Activated CD8-positive, alpha-beta memory T cell treated with anti-CD3 and anti-CD28 coated beads for 4 hours (primary cell): Measurements from ENCODE around the gene SBF2.
"Not testable (repeated sequence)": the region's sequence is repeated elsewhere in the genome, so short reads cannot be mapped to it uniquely, and the experiment has no call there.

ENCODE experiments used
- DNase-seq, 2 donors: peaks; one replicate each; pipeline ENCODE4 v3.0.0-alpha.2; 2020; ENCODE audit warnings: low read depth in 2 of 2

Gene SBF2

DNA sequence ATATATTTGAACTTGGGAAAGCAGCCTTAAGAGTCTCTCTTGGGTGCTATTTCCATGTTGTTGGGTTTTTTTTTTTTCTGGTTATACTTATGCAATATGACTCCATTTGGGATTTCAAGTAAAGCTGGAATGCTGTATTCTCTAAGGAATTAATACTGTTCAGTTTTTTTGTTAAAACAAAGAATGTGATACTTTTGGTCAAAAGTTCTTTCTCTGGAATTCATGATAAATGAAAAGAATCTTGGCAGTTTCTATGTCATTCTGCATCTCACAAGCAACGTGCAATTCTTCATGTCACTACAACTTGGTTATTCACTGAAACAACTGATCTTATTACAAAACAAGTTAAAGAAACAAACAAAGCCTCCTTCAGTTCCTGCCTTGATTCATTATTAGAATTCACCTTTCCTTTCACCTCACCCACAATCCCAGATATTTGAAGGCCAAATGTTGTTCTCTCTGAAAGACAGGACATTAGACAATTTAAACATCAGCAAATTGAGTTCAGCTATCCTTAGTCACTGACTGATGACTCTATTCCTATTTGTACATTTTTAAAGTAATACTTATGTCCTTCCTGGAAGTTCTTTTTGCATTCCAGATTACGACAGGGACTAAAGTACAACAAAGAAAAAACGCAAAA lies 176.2 kb downstream of the SBF2 start:
- DNase-seq: no peak

DNA sequence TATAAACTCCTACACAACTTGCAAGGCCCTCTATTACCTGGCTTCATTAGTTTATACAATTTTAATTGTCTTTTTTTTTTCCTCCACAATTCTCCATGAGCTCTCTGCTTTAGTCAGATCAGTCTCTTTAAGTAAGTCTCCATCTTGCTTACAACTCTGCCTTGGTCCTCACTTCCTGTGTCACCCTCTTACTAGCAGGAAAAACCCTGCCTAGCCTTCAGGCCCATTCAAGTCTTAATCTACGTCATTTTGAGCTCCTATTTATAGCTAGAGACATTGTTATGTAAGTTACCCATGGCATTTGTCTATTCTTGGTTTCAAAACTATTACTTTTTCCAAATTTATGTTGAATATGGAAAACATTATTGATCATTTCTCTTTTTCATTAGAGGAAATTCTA lies 177.4 kb downstream of the SBF2 start:
- DNase-seq: no peak

DNA sequence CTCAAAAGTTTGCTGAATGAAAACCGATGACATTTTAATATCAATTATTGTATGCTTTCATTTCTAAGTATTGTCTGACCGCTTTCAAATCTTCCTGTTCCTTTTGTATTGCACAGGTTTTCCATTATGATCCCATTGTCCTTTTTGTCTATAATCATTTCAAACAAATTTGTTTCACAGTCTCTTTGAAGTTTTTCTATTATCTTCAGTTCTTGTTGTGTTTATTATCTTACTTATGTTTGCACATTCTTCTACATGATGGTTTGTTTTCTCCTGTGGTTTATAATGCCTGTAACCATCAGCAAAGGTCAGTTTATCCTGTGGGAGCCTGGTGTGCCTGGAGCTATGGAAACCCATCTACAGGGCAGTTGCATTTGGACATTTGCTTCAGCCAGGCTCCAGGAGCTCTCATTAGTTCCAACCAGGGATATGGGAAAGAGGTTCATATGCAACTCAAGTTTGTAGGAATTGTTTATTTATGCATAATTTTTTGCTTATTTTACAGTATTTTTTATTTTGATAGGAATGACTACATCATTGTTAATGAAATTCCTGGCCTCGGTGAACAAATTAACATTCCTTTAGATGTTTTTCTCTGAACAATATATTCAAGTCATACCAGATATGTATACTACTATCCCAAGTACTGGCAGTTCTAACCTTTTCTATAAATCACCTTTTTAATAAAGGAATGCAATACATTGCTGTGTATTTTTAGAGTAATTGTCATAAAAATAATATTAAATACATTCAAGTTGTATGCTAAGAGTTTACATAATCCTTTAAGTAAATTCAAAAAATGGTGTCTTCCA lies 179.2 kb downstream of the SBF2 start:
- no peak for DNase-seq

DNA sequence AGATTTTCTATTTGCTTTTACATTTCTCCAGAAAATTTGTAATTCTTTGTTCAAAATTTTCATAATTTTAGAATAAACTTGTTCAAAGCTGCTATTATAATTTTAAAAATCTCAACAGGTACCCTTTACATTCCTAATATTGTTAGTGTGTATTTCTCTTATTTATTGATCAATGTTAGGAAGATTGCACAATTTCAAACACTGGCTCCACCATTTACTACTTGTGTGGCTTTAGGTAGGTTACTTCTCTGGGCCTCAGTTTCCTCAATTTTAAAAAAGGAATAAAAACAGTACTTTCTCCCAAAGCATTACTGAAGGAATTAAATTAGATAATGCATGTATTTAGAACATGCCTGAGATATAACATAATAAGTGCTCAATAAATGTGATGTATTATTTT lies 180.2 kb downstream of the SBF2 start:
- DNase-seq: no peak

DNA sequence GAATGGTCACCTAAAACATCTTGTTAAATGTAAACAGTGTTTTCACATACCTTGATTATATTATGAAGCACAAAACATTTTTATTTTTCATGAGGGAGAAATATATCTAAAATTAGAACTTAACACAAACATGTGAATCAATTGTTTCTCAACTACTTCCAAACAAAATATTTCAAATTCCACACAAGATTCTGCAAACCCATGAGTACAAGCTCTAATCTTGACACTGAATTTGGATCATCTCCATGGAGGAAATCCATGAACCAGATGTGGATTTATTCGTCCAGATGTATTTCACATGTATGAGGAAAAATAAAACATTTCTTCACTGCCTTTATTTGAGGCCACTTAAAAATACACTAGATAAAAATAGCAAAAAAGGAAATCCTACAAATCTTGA lies 184.2 kb downstream of the SBF2 start:
- DNase-seq: no peak

DNA sequence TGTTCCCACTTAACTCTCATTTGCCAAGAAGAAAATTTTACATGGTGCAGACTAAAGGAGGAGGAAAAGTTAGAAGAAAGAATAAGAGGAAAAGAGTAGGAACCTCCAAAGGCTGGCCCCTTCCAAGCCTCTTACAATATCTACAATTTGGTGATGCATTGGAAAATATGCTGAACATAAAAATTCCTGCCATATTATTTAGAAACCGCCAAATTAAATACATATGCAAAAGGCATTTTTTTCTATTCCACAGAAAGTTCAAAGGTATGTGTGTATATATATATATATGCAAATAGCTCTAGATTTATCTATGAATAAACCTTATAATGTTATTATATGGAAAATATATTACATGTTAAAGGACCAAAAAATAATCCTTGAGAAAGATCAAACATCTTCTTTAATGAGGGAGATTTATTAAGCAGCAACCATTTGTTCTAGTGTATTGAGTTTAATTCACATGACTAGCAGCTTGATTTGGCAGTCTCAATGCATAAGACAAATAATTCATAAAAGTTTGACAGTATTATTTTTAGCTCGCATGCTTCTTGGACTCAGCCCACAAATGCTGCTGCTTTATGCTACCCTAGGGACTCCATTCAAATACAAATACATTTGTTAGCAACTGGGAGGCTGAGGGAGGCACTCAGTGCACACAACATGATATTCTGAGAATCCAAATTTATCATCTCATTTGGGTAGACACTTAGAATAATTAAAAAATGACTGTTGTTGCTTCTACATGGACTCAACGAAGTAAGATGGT lies 184.9 kb downstream of the SBF2 start:
- DNase-seq: no peak

DNA sequence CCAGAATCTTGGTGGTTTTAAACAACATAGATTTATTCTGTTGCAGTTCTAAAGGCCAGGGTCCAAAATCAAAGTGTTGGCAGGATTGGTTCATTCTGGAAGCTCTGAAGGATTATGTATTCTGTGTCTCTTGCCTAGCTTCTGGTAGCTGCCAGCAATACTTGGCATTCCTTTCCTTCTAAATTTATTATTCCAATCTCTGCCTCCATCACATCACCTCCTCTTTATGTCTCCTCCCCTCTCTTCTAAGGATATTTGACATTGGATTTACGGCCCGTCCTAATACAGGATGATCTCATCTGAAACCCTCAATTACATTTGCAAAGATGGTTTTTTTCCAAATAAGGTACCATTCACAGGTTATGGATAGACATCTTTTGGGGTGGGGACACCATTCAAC lies 186.5 kb downstream of the SBF2 start:
- no peak for DNase-seq

DNA sequence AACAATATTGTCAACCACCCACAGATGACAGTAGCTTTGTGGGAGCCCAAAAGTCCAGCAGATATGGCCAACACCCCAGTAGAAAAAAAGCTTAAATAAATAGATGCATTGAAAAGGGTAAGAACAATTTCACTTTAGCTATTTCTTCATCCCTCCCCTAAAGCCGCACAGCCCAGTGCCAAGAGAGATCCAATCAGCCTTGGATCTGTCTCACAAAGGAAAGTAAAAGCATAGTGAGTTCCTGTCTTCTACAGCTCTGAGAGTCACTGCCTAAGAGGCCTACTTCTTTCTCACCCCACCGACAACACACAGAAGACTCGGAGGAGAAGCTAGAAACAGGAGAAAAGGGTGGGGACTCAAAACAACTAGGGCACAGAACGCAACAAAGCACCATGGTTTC lies 196.4 kb downstream of the SBF2 start:
- DNase-seq: no peak

DNA sequence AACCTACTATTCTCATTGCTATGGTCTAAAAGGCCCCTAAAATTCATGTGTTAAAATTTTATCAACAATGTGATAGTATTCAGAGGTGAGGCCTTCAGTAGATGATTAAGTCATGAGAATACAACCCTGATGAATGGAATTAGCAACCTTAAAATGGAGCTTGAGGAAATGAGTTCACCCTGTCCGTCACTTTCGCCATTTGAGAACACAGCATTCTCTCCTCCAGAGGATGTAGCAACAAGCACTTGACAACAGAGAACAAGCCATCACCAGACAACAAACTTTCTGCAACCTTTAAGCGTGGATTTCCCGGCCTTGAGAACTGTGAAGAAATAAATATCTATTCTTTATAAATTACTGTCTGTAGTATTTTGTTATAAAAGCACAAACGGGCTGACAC lies 197.0 kb downstream of the SBF2 start:
- no peak for DNase-seq

DNA sequence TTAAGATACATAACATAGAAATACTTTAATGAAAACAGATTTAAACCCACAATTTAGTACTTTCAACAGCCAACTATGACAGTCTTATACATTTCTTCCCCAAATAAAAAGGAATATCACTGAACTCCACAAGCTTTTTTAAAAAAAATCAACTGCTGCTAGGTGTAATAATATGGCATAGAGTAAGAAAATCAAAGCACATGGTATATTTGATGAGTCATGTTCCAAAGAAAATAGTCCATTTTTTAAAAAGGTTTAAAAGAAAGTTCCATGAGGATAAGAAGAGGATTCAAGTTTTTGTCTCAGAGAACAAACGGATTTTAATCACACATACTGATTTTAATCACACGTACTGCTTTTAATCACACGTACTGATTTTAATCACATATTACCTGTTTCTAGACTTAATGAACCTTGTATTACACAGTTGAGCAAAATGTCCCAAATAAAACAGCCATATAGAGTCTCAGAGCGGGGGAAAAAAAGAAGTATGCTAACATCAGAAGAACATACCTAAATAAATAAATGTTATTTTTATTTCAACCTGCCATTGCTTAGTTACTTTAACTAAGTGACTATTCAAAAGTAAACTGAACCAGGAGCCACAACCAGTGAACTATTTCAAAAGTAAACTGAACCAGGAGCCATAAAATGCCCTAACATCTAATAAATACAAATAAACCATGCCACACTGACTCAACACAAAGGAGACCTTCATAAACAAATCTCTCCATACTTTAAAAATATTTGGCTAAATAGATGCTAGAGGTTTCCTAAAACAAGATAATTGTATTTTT lies 198.4 kb downstream of the SBF2 start:
- DNase-seq: no peak

DNA sequence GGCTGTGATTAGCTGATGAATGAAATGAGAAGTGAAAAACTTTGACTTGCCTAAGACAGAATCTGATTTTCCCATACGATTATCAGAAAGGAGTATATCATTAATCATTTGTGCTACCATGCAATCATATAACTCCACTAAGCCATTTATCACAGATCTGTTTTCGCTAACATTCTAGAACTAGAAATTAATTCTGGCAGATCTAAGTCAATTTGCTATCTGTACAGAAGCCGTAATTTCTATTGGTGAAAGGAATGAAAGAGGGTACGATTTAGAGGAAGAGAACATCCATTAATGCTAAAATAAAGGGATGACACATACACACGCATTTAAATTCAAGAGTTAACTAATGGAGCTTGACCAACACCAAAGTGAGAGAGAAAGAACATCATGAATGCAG lies 201.6 kb downstream of the SBF2 start:
- DNase-seq: no peak

DNA sequence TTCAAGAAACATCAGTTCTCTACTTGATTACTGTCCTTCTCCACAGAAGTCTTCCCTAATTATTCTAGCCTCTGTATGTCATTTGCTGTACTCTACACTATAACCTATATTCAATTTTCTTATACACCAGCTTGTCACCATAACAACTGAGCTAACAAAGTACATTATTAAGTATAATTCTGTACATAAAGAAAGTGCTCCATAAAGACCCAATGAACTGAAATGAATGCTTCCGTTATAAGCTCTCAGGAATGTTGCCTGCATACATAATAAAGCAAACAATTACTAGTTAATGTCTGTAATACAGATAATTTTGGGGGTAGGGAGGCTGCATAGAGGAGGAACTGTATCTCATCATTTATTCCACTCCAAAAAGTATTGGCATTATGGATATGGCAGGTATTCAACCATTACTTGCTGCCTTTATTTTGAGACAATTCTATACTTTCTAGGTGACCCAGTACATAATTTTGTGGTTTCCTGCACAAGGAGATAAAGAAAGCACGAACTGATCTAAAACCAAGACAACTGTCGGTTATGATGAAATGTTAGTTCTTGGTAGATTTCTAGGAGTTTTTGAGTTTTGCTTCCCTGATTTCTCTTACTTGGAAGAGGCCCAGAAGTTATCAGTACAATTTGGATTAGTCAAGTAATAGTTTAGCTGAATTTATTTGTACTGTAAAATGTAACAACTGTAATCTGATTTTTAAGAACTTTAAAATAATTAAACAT lies 202.5 kb downstream of the SBF2 start:
- no peak for DNase-seq

DNA sequence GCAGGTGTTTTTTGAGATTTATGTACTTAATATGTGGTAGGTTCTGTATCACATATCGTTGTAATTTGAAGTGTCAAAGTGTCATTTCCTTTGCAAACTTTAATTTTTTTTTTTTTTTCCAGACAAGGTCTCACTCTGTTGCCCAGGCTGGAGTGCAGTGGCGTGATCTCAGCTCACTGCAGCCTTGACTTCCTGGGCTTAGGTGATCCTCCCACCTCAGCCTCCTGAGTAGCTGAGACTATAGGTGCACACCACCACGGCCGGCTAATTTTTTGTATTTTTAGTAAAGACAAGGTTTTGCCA lies 206.1 kb downstream of the SBF2 start:
- not testable (repeated sequence) for DNase-seq

DNA sequence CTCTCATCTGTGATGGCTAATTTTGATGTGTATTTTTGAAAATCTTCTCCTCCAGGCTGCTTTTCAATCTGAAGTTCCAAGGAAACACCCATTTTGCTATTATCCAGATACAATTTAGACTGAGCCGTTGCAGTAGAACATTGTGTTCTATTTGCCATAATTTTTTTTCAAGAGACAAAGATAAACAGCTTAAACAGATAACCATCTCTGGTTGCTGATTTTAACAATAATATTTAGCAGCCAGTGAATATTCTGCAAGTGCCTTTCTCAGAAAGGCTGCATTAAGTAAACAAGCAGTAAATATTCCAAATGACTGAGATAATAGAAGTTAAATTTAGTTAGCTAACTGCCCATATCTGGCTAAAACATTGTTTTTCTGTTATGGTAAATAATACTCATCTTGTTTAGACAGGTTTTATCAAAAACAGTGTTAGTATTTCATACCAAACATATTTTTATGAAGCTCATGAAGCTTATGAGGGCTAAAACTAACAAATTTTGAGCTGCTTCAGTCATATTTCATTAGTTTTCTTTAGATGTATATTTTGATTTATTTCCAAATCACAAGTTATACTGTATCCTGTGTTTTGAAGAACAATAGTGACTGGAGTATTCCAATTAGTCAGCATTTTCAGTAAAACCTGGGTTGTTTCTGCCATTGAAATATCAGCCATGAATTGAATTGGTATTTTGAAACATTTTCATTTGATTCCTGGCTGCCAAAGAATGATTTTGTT lies 206.7 kb downstream of the SBF2 start:
- no peak for DNase-seq

DNA sequence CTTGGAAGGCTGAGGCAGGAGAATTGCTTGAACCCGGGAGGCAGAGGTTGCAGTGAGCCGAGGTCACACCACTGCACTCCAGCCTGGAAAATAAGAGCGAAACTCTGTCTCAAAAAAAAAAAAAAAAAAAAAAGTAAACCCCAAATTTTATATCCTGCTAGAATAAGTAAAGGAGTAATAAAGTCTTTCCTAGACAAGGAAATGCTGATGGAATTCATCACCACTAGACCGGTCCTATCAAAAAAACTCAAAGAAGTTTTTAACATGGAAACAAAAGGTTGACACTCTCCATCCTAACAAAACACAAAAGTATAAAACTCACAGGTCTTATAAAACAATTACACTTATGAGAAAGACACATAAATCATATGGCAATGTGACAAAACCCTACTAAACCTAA lies 213.9 kb downstream of the SBF2 start:
- DNase-seq: no peak

DNA sequence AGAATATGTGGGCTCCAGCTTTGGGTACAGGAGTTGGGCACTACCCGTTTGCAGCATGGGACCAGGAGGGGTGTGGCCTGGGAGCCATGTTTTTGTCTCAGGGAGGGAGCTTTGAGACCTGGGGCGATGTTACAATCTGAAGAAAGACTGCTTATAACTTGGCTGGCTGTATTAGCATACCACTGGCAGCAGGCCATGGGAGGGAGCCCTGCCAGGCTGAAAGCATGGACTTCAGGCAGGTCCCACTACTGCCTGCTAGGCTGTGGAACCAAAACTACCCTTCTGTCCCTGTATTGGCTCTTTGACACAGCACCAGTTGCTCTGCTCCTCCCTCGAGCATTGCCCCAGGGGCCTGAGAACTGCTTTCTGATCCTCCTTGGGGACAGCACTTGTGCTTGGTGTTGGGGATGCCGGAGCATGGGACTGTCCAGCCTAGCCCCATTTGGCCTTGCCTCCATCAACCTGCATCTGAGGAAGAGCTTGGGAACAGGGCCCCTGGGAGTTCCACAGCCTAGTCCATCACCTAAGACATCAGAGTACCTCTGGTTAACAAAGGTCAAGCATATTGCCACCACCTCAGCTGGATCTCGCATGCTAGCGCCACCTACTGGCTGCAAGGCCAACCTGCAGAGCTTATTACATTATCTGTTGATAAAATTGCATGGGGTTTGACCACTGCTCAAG lies 217.4 kb downstream of the SBF2 start:
- no peak for DNase-seq

DNA sequence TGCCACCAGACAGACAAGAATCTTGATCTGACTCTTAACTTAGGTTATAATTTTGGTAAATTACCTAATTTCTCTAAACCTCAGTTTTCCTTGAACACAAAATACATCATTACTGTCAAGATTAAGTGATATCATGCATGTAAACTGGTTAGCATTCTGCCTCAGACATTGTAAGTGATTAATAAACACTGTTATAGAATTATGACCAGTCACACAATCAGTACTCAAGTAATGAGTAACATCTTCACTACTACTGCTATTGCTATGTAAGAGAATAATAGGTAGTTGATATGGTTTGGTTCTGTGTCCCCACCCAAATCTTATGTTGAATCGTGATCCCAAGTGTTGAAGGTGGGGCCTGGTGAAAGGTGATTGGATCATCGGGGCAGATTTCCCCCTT lies 218.9 kb downstream of the SBF2 start:
- DNase-seq: no peak

DNA sequence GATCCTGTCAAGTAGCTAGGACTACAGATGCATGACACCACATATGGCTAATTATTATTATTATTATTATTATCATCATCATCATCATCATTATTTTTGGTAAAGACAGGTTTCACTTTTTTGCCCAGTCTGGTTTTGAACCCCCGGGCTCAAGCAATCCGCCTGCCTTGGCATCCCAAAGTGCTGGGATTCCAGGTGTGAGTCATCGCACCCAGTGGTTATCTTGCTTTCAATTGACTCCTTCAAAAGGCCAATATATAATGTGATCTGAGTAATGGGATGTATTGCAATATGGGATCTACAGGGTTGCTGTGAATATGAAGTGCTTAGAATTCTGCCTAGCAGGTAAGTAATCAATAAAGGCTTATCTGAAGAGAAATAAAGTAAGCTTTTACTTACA lies 221.2 kb downstream of the SBF2 start:
- no peak for DNase-seq

DNA sequence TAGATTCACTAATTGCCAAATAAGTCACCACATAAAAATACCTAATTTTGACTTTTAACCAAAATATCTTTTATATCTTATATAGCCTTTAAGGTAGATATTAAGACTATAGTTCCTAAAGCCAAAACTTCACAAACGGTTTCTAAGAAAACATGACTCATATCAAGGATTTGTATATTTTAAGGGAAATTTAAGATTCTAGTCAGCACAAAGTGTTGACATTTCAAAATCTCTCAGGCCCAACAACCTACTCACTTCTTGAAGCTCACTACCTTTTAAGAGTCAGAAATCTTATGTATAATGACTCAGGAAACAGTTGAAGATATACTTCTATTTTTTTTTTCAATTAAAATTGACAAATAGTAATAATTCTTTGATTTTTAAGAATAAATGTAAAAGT lies 221.9 kb downstream of the SBF2 start:
- DNase-seq: no peak

DNA sequence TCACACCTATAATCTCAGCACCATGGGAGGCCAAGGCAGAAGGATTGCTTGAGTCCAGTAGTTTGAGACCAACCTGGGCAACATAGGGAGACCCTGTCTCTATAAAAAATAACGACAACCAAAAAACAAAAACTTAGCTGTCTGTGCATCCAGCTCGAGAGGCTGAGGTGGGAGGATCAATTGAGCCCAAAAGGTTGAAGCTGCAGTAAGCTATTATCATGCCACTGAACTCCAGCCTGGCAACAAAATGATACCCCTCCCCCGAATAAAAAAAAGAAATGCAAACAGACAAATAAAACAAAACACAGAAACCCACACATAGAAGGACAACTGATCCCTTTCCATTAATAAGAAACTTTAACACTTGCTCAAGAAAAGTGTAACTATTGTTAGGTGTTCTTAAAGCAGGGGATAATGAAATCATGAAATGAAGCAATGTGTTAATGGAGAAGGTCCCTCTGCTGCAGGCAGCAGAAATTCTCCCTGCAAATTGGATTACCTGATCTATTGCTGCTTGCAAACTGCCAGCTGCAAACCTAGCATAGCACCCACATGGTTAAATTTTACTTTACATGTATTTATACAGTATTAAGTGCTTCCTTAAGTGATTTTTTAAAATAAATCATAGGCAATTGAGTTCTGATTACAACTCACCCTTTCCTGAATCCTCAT lies 226.3 kb downstream of the SBF2 start:
- DNase-seq: no peak
